HEK293 (cell line): ENCODE measurements around the gene KCNQ2.

Source experiments
- CTCF ChIA-PET: fragments of 350-600 bp; formaldehyde crosslinking; extraction: SDS; loops from one replicate; lab custom pipeline; 2021; ENCODE audit warnings: antibody characterized with exemption; lab: Yijun Ruan, JAX
- POLR2A ChIA-PET: fragments of 300-600 bp; formaldehyde crosslinking; extraction: SDS; loops from one replicate; lab custom pipeline; 2020; ENCODE audit warnings: antibody characterized with exemption, inconsistent platforms; lab: Yijun Ruan, JAX
- H3K27ac ChIP-seq: fragments of 200-500 bp; sonication (Bioruptor generic); 2 replicates; pipeline ENCODE4 v1.5.1; 2014; ENCODE audit warnings: low read depth, low read length, control low read depth, inconsistent platforms; ENCODE audit errors: extremely low read depth
- H3K36me3 ChIP-seq, 2 experiments: fragments of 200-500 bp in 1 of 2; sonication (Bioruptor generic) in 1 of 2; 1 replicate in 1 of 2; 2 replicates in 1 of 2; pipeline ENCODE4 v1.5.1; 2014 to 2017; ENCODE audit warnings: inconsistent platforms in 2 of 2, low read length in 2 of 2; ENCODE audit not compliant: control insufficient read depth in 2 of 2, insufficient read depth in 1 of 2
- H3K4me1 ChIP-seq: fragments of 200-500 bp; sonication (Bioruptor generic); 2 replicates; pipeline ENCODE4 v1.5.1; 2014; ENCODE audit warnings: mild to moderate bottlenecking, low read length, inconsistent platforms; ENCODE audit not compliant: control insufficient read depth, insufficient read depth
- H3K4me3 ChIP-seq: 2 replicates; pipeline ENCODE4 v1.5.1; 2011; ENCODE audit warnings: low read depth, mild to moderate bottlenecking, control low read depth, low read length, moderate library complexity
- H3K9me3 ChIP-seq: fragments of 200-500 bp; sonication (Bioruptor generic); 2 replicates; pipeline ENCODE4 v1.5.1; 2014; ENCODE audit warnings: low read depth, low read length, inconsistent platforms; ENCODE audit not compliant: control insufficient read depth, insufficient read depth
- GLI2 ChIP-seq: fragments of 450-650 bp; formaldehyde crosslinking; IDR thresholded peaks from 2 replicates; pipeline ENCODE4; 2017; ENCODE audit warnings: missing biosample characterization, missing genetic modification characterization, low read depth, borderline replicate concordance
- GLI4 ChIP-seq: fragments of 450-650 bp; formaldehyde crosslinking; IDR thresholded peaks from 2 replicates; pipeline ENCODE4 v1.5.1; 2016; ENCODE audit warnings: missing biosample characterization, missing genetic modification characterization
- HOXC10 ChIP-seq: sonication (generic); formaldehyde crosslinking; IDR thresholded peaks from 2 replicates; pipeline ENCODE4 v1.8.1; 2023; ENCODE audit warnings: mild to moderate bottlenecking, missing genetic modification reagents
- KLF10 ChIP-seq: fragments of 450-650 bp; IDR thresholded peaks from 2 replicates; pipeline ENCODE4 v1.5.1; 2018; ENCODE audit warnings: missing biosample characterization, mild to moderate bottlenecking, missing genetic modification characterization
- KLF7 ChIP-seq: fragments of 450-650 bp; formaldehyde crosslinking; IDR thresholded peaks from 2 replicates; pipeline ENCODE4 v1.5.1; 2016; ENCODE audit warnings: missing biosample characterization, missing genetic modification characterization, borderline replicate concordance
- SCRT2 ChIP-seq: fragments of 450-650 bp; formaldehyde crosslinking; IDR thresholded peaks from 2 replicates; pipeline ENCODE4 v1.5.1; 2016; ENCODE audit warnings: missing biosample characterization, missing genetic modification characterization
- SP2 ChIP-seq: fragments of 450-650 bp; formaldehyde crosslinking; IDR thresholded peaks from 2 replicates; pipeline ENCODE4 v1.5.1; 2016; ENCODE audit warnings: missing biosample characterization, missing genetic modification characterization
- ZFP41 ChIP-seq: fragments of 450-650 bp; formaldehyde crosslinking; IDR thresholded peaks from 2 replicates; pipeline ENCODE4 v1.5.1; 2016; ENCODE audit warnings: missing biosample characterization, missing genetic modification characterization, borderline replicate concordance
- ZNF114 ChIP-seq: fragments of 450-650 bp; formaldehyde crosslinking; IDR thresholded peaks from 2 replicates; pipeline ENCODE4 v1.5.0; 2017; ENCODE audit warnings: missing biosample characterization, missing genetic modification characterization
- ZNF133 ChIP-seq: fragments of 450-650 bp; formaldehyde crosslinking; IDR thresholded peaks from 2 replicates; pipeline ENCODE4 v1.5.1; 2016; ENCODE audit warnings: missing biosample characterization, missing genetic modification characterization
- ZNF23 ChIP-seq: fragments of 450-650 bp; formaldehyde crosslinking; IDR thresholded peaks from 2 replicates; pipeline ENCODE4 v1.5.1; 2016; ENCODE audit warnings: missing biosample characterization, missing genetic modification characterization, borderline replicate concordance
- ZNF266 ChIP-seq: fragments of 450-650 bp; formaldehyde crosslinking; IDR thresholded peaks from 2 replicates; pipeline ENCODE4 v1.5.1; 2016; ENCODE audit warnings: missing biosample characterization, missing genetic modification characterization, low read depth
- ZNF280D ChIP-seq: fragments of 450-650 bp; formaldehyde crosslinking; IDR thresholded peaks from 2 replicates; pipeline ENCODE4 v1.5.1; 2016; ENCODE audit warnings: missing biosample characterization, missing genetic modification characterization
- ZNF37A ChIP-seq: fragments of 450-650 bp; IDR thresholded peaks from 2 replicates; pipeline ENCODE4 v1.5.1; 2018; ENCODE audit warnings: missing biosample characterization, missing genetic modification characterization
- ZNF449 ChIP-seq: fragments of 450-650 bp; formaldehyde crosslinking; IDR thresholded peaks from 2 replicates; pipeline ENCODE4 v1.5.1; 2017; ENCODE audit warnings: missing biosample characterization, mild to moderate bottlenecking, missing genetic modification characterization, moderate library complexity
- ZNF518A ChIP-seq: fragments of 450-650 bp; formaldehyde crosslinking; conservative IDR thresholded peaks from 2 replicates; pipeline ENCODE4 v1.5.1; 2016; ENCODE audit warnings: low read depth, missing biosample characterization, missing genetic modification characterization
- ZNF626 ChIP-seq: fragments of 450-650 bp; sonication (Bioruptor Pico); formaldehyde crosslinking; IDR thresholded peaks from 2 replicates; pipeline ENCODE4 v1.5.1; 2018; ENCODE audit warnings: missing biosample characterization, missing genetic modification characterization, inconsistent platforms
- ZNF660 ChIP-seq: fragments of 450-650 bp; IDR thresholded peaks from 2 replicates; pipeline ENCODE4 v1.5.1; 2018; ENCODE audit warnings: missing biosample characterization, mild to moderate bottlenecking, missing genetic modification characterization

KCNQ2 gene

DNA sequence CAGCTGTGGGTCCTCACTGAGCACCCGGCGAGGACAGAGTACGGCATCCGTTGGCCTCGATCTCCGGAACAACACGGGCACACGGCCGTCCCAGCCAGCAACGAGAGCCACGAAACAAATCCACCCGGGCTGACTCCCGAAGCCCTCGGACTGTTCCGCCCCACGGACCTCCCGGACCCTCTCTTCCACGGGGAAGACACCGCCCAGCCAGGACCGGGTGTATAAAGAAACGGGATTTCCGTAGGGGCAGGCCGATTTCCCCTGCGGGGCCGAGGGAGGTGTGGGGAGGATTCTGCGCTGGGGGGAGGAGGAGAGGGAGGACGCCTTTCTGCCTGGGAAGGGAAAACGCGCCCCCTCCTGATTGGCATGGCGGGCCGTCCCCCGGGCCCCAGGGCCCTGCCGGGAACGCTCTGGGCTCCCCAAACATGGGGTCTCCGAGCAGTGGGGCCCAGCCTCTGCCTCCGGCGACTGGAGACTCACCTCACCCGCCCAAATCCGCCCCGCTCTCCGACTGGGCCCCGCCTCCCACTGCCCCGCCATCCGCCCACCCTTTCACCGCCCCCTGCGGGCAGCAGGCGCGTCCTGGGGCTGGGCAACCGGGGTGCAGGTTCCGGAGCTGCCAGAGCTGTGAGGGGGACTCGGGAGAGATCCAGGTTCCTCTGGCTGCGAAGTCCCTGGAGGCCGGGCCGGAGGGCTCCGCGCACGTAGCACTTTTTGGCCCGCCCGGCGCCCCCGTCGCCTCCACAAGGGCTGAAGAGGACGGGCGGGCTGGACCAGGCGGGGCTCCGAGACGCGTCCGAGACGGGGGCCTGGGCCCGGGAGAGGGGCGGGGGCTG lies 47.4 kb upstream of the KCNQ2 start (continued):
- TF ChIP-seq KLF7 (tag by site-specific recombination), result peak; percentile 44; the same call in 1 of the 2 replicates
- TF ChIP-seq, all 188 proteins: peak for 35

- no peaks in the 10 kb centered on the region for H3K4me1 ChIP-seq
- H3K36me3 ChIP-seq, result peaks cover 0 to 24% of the 10 kb centered on the region in 2 experiments; a peak in 1 of 3 replicates
- no peak overlapping the region for H3K27ac ChIP-seq
- POLR2A ChIA-PET, result interaction anchor here (0.6 to 2.4 kb wide), 3 partner anchors 15 to 22 kb away, joined by 3 to 6 read pairs (median 3); no protein-coding TSS in a partner anchor
- CTCF ChIA-PET, result interaction anchor here (2.8 kb wide), 1 partner anchor 22 kb away, joined by 12 read pairs; no protein-coding TSS in a partner anchor
- no peak overlapping the region for H3K4me3 ChIP-seq
- peak; percentile 33; the same call in 1 of the 2 replicates for TF ChIP-seq ZNF449 (tag by site-specific recombination)
- no peak for TF ChIP-seq ZNF114 (tag by site-specific recombination)
- no peaks in the 10 kb centered on the region for H3K9me3 ChIP-seq
Measured at GRCh38 chr20:63518946-63519667, 46.7 kb upstream of the KCNQ2 start.

DNA sequence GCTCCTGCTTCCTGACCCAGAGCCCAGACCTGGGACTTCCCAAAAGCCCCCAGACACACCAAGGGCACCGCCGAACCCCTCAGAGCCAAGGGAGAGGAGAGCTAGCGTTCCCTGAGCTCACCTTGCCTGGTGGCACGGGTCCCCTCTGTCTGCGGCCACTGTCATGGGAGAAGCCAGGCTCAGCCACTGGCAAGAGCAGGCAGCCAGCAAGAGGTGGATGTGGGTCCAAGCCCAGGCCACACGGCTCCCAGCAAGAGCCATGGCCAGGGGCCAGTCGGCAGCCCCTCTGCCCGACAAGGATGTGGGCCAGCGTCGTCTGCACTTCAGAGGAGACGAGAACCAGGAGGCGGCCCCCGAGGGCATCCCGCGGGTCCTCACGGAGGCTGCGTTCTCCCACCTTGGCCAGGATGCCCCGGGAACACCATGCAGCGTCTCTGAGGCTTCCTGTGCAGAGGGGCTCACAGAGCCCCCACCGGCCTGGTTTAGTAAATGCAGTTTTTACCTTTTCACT lies 46.0 kb upstream of the KCNQ2 start:
- Histone ChIP-seq H3K36me3 (peaks cover 0 to 20% of the 10 kb centered on the region in 2 experiments; a peak in 1 of 3 replicates), H3K27ac (no peak overlapping the region)
- POLR2A ChIA-PET, result interaction anchor here (0.6 to 1.3 kb wide), 2 partner anchors 18 to 22 kb away, joined by 3 read pairs; no protein-coding TSS in a partner anchor
- TF ChIP-seq GLI2 (tag by site-specific recombination) (no peak), ZFP41 (no peak), ZNF660 (tag by site-specific recombination) (no peak), ZNF37A (tag by site-specific recombination) (no peak), ZNF266 (tag by site-specific recombination) (no peak), GLI4 (tag by site-specific recombination) (no peak), HOXC10 (CRISPR knock-in tag) (no peak), ZNF518A (tag by site-specific recombination) (no peak), SP2 (tag by site-specific recombination) (no peak), ZNF133 (tag by site-specific recombination) (no peak), ZNF23 (tag by site-specific recombination) (no peak), ZNF280D (tag by site-specific recombination) (no peak), KLF7 (tag by site-specific recombination) (no peak), SCRT2 (tag by site-specific recombination) (no peak), KLF10 (tag by site-specific recombination) (no peak), ZNF626 (tag by site-specific recombination) (no peak), ZNF114 (tag by site-specific recombination) (no peak)
- TF ChIP-seq, all 188 proteins: peak for 0
- CTCF ChIA-PET, result interaction anchor here (2.8 kb wide), 1 partner anchor 22 kb away, joined by 12 read pairs; no protein-coding TSS in a partner anchor
- Histone ChIP-seq H3K9me3 (no peaks in the 10 kb centered on the region), H3K4me1 (no peaks in the 10 kb centered on the region), H3K4me3 (no peak overlapping the region)
